Upper lobe of right lung (tissue), 1 donor: ENCODE measurements around the gene PRKCB. TPM values are rescaled to one million over a fixed set of nuclear protein-coding genes. Genes with fewer than 3 reads are reported as not detected.

Source experiments
- ATAC-seq: fragments of 200-7000 bp; cut with Tn5 transposase; one replicate; pipeline ENCODE4 v1.9.1; 2020; ENCODE audit warnings: mild to moderate bottlenecking, moderate library complexity
- DNase-seq: peaks from one replicate; pipeline ENCODE4 v3.0.0-alpha.2; 2020
- H3K27ac ChIP-seq: fragments of 200-600 bp; one replicate; pipeline ENCODE4 v1.8.0; 2022
- H3K27me3 ChIP-seq: fragments of 200-600 bp; one replicate; pipeline ENCODE4 v1.8.0; 2022; ENCODE audit warnings: mild to moderate bottlenecking
- H3K36me3 ChIP-seq: fragments of 200-600 bp; one replicate; pipeline ENCODE4 v1.8.0; 2022
- H3K4me1 ChIP-seq: fragments of 200-600 bp; one replicate; pipeline ENCODE4 v1.8.0; 2022
- H3K4me3 ChIP-seq: fragments of 200-600 bp; one replicate; pipeline ENCODE4 v1.8.0; 2022; ENCODE audit warnings: mild to moderate bottlenecking
- H3K9me3 ChIP-seq: fragments of 200-600 bp; one replicate; pipeline ENCODE4 v1.8.0; 2022
- intact Hi-C: fragments of 100-400 bp; cut with DNase I; formaldehyde crosslinking; loops from one replicate; pipeline ENCODE4 v1.11.0; 2022
- microRNA-seq: library from miRNA; unstranded; fragments of <30 nt; microRNA quantifications from one replicate; pipeline ENCODE4 v1.2.0, GENCODE V29; 2020; ENCODE audit warnings: borderline microRNAs expressed
- total RNA-seq: library from RNA; stranded (reverse); fragmentation: NEBNext Ultra II Directional; extraction: Animal tissue kit (Norgen Biotek cat#: 25700); gene quantifications from one replicate; pipeline ENCODE4 v1.2.1, GENCODE V29; 2021
- TF ChIP-seq, protein P1 (sequence below): fragments of 200-600 bp; IDR thresholded peaks from one replicate; pipeline ENCODE4 v1.8.0; 2022; ENCODE audit warnings: antibody characterized with exemption
- donor health status: DM: no; HTN: yes; CAD: no; lungs with severe emphysema.

PRKCB gene
- total RNA-seq, 1 donor from 2014 or later = 25.2 TPM

DNA sequence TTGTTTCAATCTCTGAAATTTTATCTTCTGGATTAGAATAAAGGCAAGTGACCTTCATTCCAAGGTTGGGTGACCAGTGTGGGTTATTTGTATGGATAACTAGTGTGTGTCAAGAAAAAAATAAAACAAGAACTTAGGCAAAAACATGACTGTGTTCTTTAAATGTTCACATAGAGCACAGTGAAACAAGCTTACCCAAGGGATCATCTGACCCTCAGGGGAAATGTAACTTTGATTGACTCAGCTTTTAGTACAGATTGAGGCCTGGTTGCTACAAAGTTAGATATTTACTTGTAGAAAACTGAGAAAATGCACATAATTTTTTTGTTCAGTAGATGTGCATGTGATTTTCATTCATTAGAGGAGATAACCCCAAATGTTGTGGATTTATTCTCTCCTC lies 427.0 kb downstream of the PRKCB start:
- Histone ChIP-seq H3K27me3 (peaks cover 9% of the 10 kb centered on the region), H3K36me3 (no peaks in the 10 kb centered on the region), H3K4me3 (no peak overlapping the region), H3K9me3 (no peaks in the 10 kb centered on the region), H3K4me1 (no peaks in the 10 kb centered on the region), H3K27ac (no peak overlapping the region)
- ATAC-seq = peak; percentile 14
- intact Hi-C loops = no loop called here
- no peak for DNase-seq
- TF ChIP-seq, protein P1, sequence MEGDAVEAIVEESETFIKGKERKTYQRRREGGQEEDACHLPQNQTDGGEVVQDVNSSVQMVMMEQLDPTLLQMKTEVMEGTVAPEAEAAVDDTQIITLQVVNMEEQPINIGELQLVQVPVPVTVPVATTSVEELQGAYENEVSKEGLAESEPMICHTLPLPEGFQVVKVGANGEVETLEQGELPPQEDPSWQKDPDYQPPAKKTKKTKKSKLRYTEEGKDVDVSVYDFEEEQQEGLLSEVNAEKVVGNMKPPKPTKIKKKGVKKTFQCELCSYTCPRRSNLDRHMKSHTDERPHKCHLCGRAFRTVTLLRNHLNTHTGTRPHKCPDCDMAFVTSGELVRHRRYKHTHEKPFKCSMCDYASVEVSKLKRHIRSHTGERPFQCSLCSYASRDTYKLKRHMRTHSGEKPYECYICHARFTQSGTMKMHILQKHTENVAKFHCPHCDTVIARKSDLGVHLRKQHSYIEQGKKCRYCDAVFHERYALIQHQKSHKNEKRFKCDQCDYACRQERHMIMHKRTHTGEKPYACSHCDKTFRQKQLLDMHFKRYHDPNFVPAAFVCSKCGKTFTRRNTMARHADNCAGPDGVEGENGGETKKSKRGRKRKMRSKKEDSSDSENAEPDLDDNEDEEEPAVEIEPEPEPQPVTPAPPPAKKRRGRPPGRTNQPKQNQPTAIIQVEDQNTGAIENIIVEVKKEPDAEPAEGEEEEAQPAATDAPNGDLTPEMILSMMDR = no peak

Small RNAs within 50 kb of the gene (microRNA-seq; reads per million reads assigned to microRNA genes)
- not detected for gene MIR1273H

Other genes with a start within 250 kb of the PRKCB start
- 49.2 TPM for gene NDUFAB1, start 239.7 kb upstream of the PRKCB start, total RNA-seq
- gene PALB2, start 194.7 kb upstream of the PRKCB start, total RNA-seq = 11.7 TPM
- 48.7 TPM for gene DCTN5, start 194.5 kb upstream of the PRKCB start, total RNA-seq
- 1.8 TPM for gene PLK1, start 157.1 kb upstream of the PRKCB start, total RNA-seq
- 0.29 TPM for gene ERN2, start 122.8 kb upstream of the PRKCB start, total RNA-seq
- not detected for gene CHP2, start 81.0 kb upstream of the PRKCB start, total RNA-seq